Measurements from ENCODE around the gene KHSRP.

GRCh38 chr19:6413291-6413690, 11.3 kb downstream of the KHSRP start:
- no peak for TF ChIP-seq POLR2AphosphoS5 (IDR thresholded peaks at IDR 0.05)
- no peak for TF ChIP-seq CTCF (IDR thresholded peaks at IDR 0.05 in 8 of 11, conservative IDR thresholded peaks at IDR 0.05 in 3 of 11)
- no peak for TF ChIP-seq POLR2A (IDR thresholded peaks at IDR 0.05)
